HG03442 (cell line): ENCODE results near the gene ARL5B.
"Not testable (repeated sequence)": the region's sequence is repeated elsewhere in the genome, so short reads cannot be mapped to it uniquely, and the experiment has no call there.

ENCODE experiments used
- ATAC-seq: cut with Tn5 transposase; IDR thresholded peaks from one replicate; pipeline ENCODE4 v1.9.1; 2021; ENCODE audit warnings: mild to moderate bottlenecking, moderate library complexity; ENCODE audit not compliant: unreplicated experiment

The ARL5B gene

GRCh38 chr10:18659125-18659818 is at the start of gene ARL5B:
Gene ARL5B, plus strand, starts transcription at chr10:18659431. Its CDS starts 207 bp downstream, at chr10:18659638.
- peak; percentile 84 for ATAC-seq

GRCh38 chr10:18610517-18610916 is 48.7 kb upstream of the ARL5B start:
- no peak for ATAC-seq

GRCh38 chr10:18611168-18611567 is 48.1 kb upstream of the ARL5B start:
- no peak for ATAC-seq

GRCh38 chr10:18615618-18616017 is 43.6 kb upstream of the ARL5B start:
- no peak for ATAC-seq

- ATAC-seq, result no peak
Measured at GRCh38 chr10:18616337-18616736, 42.9 kb upstream of the ARL5B start.

- ATAC-seq, result no peak
Measured at GRCh38 chr10:18619016-18619415, 40.2 kb upstream of the ARL5B start.

- ATAC-seq, result no peak
Measured at GRCh38 chr10:18620856-18621255, 38.4 kb upstream of the ARL5B start.

- ATAC-seq, result not testable (repeated sequence)
Measured at GRCh38 chr10:18623671-18624070, 35.6 kb upstream of the ARL5B start.

- ATAC-seq, result no peak
Measured at GRCh38 chr10:18625886-18626285, 33.3 kb upstream of the ARL5B start.

- ATAC-seq, result not testable (repeated sequence)
Measured at GRCh38 chr10:18627452-18628018, 31.7 kb upstream of the ARL5B start.

GRCh38 chr10:18632500-18632899 is 26.7 kb upstream of the ARL5B start:
- ATAC-seq, result not testable (repeated sequence)

GRCh38 chr10:18635995-18636394 is 23.2 kb upstream of the ARL5B start:
- no peak for ATAC-seq

- ATAC-seq, result not testable (repeated sequence)
Measured at GRCh38 chr10:18637400-18637799, 21.8 kb upstream of the ARL5B start.

GRCh38 chr10:18639719-18640118 is 19.5 kb upstream of the ARL5B start:
- ATAC-seq, result not testable (repeated sequence)

GRCh38 chr10:18647151-18647550 is 12.1 kb upstream of the ARL5B start:
- ATAC-seq, result no peak

- ATAC-seq, result no peak
Measured at GRCh38 chr10:18647945-18648344, 11.3 kb upstream of the ARL5B start.

- no peak for ATAC-seq
Measured at GRCh38 chr10:18649364-18649959, 9.8 kb upstream of the ARL5B start.

- ATAC-seq, result no peak
Measured at GRCh38 chr10:18650404-18650997, 8.7 kb upstream of the ARL5B start.

- peak; percentile 96 for ATAC-seq
Measured at GRCh38 chr10:18651324-18652007, 7.8 kb upstream of the ARL5B start, which contains the start of gene NSUN6. Gene NSUN6, minus strand, starts transcription at chr10:18651587. Its CDS starts 384 bp downstream, at chr10:18651203.

- no peak for ATAC-seq
Measured at GRCh38 chr10:18653112-18653511, 6.1 kb upstream of the ARL5B start.

- ATAC-seq, result no peak
Measured at GRCh38 chr10:18656724-18657123, 2.5 kb upstream of the ARL5B start.
